HFFc6 (cell line): ENCODE measurements around the gene KCNQ1. TPM values are rescaled to one million over a fixed set of nuclear protein-coding genes. Genes with fewer than 3 reads are reported as not detected.

Source experiments
- DNase-seq: peaks from one replicate; pipeline ENCODE4 v3.0.0-alpha.2; 2018
- H3K27ac Mint-ChIP-seq: 2 replicates; pipeline ENCODE4 v1.8.0; 2020; ENCODE audit warnings: mild to moderate bottlenecking, mixed read lengths
- H3K27me3 Mint-ChIP-seq: 2 replicates; pipeline ENCODE4 v1.8.0; 2021; ENCODE audit warnings: mild to moderate bottlenecking, moderate library complexity, mixed read lengths; ENCODE audit not compliant: insufficient read depth
- H3K36me3 Mint-ChIP-seq: 2 replicates; pipeline ENCODE4 v1.8.0; 2021; ENCODE audit warnings: low read depth, mixed read lengths
- H3K4me1 Mint-ChIP-seq: 2 replicates; pipeline ENCODE4 v1.8.0; 2020; ENCODE audit warnings: low read depth, mixed read lengths
- H3K4me3 Mint-ChIP-seq: 2 replicates; pipeline ENCODE4 v1.8.0; 2020; ENCODE audit warnings: mild to moderate bottlenecking, moderate library complexity, mixed read lengths
- H3K9me3 Mint-ChIP-seq: 2 replicates; pipeline ENCODE4 v1.8.0; 2020; ENCODE audit warnings: mild to moderate bottlenecking, mixed read lengths
- total RNA-seq, 6 experiments: library from RNA; stranded (reverse); fragmentation: NEBNext Ultra II Directional; extraction: Animal tissue kit (Norgen Biotek cat#: 25700); gene quantifications; 2 replicates in 1 of 6; 3 replicates in 5 of 6; pipeline ENCODE4 v1.2.3, GENCODE V29; 2021
- TF ChIP-seq, protein P1 (sequence below): fragments of 200-600 bp; sonication (generic); IDR thresholded peaks from 2 replicates; pipeline ENCODE4 v1.5.0; 2021; ENCODE audit warnings: antibody characterized with exemption, mild to moderate bottlenecking

KCNQ1 gene
- total RNA-seq, 6 experiments from 2014 or later = not detected

DNA sequence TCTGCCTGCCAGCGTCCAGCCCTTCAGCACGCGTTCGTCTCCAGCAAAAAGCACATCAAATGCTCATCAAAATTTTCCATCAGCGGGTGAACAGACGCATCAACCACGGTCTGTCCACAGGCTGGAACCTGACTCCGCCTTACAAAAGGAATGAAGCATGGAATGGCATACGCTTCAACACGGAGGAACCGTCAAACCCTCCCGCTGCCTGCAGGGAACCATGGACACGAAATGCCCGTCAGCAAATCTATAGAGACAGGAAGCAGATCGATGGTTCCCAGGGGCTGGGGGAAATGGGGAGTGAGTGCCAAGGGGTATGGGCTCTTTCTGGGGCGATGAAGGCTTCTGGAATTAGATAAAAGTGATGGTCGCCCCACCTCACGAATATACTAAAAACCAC lies 28.0 kb upstream of the KCNQ1 start:
- Mint-ChIP-seq H3K4me1 (no peaks in the 10 kb centered on the region), H3K27ac (no peak overlapping the region), H3K27me3 (peaks cover 7% of the 10 kb centered on the region; the same call in 1 of the 2 replicates), H3K4me3 (no peak overlapping the region), H3K9me3 (no peaks in the 10 kb centered on the region), H3K36me3 (no peaks in the 10 kb centered on the region)
- DNase-seq = no peak
- TF ChIP-seq, protein P1, sequence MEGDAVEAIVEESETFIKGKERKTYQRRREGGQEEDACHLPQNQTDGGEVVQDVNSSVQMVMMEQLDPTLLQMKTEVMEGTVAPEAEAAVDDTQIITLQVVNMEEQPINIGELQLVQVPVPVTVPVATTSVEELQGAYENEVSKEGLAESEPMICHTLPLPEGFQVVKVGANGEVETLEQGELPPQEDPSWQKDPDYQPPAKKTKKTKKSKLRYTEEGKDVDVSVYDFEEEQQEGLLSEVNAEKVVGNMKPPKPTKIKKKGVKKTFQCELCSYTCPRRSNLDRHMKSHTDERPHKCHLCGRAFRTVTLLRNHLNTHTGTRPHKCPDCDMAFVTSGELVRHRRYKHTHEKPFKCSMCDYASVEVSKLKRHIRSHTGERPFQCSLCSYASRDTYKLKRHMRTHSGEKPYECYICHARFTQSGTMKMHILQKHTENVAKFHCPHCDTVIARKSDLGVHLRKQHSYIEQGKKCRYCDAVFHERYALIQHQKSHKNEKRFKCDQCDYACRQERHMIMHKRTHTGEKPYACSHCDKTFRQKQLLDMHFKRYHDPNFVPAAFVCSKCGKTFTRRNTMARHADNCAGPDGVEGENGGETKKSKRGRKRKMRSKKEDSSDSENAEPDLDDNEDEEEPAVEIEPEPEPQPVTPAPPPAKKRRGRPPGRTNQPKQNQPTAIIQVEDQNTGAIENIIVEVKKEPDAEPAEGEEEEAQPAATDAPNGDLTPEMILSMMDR = no peak

DNA sequence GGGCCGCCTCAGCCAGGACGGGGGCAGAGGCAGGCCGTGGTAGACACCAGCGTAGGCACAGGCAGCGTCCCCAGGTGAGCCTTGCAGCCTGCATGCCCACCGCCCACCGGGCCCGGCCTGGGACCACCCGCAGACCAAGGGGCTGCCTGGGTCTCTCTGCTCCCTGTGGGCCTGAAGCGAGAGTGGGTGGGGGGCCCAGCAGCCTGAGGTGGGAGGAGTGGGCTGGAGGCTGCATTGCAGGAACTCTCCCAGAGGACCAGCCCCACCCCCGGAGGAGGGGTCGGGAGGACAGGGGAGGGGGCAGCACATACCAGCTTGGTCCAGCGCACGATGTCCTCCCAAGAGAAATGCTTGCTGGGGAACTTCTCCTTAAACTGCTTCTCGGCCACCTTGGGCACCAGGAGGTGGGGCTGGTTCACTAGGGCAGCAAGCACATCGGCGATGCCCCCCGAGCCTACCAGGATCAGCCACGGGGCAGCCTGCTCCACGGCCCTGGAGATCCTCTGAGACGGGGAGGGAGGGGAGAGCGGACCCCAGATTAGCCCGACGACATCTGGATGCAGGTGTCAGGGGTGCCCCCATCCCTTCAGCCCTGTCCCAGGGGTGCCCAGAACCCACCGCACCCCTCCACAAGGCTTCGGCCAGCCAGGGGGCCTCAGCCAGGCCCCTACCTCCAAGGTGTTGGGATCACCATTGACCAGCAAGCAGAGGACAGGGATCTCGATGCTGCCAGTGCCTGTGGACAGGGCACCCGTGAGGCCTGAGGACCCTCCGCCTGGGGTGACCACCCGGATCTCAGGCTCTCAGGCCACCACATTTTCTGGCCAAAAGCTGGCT lies 26.7 kb upstream of the KCNQ1 start:
- Mint-ChIP-seq H3K27ac (no peak overlapping the region), H3K4me1 (no peaks in the 10 kb centered on the region), H3K9me3 (no peaks in the 10 kb centered on the region), H3K4me3 (no peak overlapping the region), H3K36me3 (no peaks in the 10 kb centered on the region), H3K27me3 (peaks cover 3% of the 10 kb centered on the region; the same call in 1 of the 2 replicates)
- no peak for DNase-seq
- TF ChIP-seq, protein P1 = no peak

DNA sequence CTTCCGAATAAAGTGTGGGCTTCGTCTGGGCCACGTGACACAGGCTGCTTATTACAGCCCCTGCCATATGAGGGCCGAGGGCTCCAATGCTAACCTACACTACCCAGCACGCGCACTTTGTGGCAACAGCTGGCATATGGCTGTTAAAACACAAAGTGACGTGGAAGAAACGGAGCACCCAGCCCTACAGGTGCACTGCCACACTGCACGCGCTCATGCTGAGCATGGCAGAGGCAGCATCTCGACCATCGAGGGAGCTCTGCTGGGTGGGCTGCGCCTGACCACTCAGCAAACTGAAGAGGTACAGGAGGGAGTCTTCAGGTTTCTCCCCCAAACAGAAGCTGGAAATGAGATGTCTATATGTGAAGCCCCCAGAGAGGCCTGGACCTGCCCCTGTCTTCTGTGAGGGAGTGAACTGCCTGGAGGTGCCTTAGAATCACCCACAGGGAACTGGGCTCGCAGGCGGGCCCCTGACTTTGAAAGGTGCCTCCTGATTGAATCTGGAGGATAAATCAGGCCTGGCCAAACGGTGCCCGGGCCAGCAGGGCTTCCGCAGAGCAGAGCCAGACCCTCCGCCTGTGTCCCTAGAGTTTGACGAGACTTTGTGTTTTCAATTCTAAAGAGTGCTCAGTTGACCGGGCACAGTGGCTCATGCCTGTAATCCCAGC lies 26.0 kb upstream of the KCNQ1 start:
- Mint-ChIP-seq H3K27ac (no peak overlapping the region), H3K4me1 (no peaks in the 10 kb centered on the region), H3K36me3 (no peaks in the 10 kb centered on the region), H3K9me3 (no peaks in the 10 kb centered on the region), H3K27me3 (peaks cover 3% of the 10 kb centered on the region; the same call in 1 of the 2 replicates), H3K4me3 (no peak overlapping the region)
- TF ChIP-seq, protein P1 = no peak
- DNase-seq = no peak

DNA sequence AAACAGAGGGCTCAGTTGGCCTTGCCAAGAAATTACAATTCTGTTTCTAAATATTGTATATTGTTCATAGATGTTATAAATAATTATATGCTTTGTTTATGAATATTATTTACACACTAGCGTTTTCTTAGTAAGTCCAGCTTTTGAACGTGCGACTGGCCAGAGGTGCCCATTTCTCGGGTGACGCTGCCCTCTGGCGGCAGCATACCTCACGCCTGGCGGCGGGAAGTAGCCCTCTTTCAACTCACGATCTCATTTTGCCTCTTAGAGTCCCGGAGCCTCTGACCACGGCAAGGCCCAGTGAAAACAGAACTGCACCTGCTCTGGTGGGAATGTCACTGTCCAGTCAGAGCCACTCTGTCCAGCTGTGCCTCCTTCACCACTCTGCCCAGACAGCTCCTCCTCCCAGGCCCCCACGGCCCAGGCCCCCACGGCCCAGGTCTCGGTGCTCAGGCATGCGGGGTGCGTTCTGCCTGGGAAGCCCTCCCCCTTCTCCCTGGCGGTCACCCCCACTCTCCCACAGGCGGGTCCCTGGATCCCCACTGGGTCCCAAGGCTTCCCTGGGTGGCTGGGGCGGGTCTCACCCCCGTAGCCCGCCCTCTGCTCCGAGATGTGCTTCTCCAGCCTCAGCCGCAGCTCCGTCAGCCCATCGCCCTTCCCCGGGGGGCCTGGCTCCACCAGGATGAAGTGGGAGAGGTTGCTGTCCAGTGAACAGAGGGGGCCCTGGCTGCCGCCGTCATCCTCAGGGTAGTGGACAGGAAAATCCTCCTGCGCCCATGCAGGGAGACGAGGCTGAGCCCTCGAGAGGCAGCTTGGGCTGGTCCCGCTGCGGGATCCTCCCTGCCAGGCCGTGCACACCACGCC lies 24.9 kb upstream of the KCNQ1 start:
- Mint-ChIP-seq H3K9me3 (no peaks in the 10 kb centered on the region), H3K27me3 (peaks cover 7% of the 10 kb centered on the region; the same call in 1 of the 2 replicates), H3K27ac (no peak overlapping the region), H3K36me3 (no peaks in the 10 kb centered on the region), H3K4me3 (0 out of 2 replicates have a peak overlapping the region, but pooled peaks have one; percentile 32), H3K4me1 (no peaks in the 10 kb centered on the region)
- TF ChIP-seq, protein P1 = peak; percentile 91
- peak; percentile 59 for DNase-seq

DNA sequence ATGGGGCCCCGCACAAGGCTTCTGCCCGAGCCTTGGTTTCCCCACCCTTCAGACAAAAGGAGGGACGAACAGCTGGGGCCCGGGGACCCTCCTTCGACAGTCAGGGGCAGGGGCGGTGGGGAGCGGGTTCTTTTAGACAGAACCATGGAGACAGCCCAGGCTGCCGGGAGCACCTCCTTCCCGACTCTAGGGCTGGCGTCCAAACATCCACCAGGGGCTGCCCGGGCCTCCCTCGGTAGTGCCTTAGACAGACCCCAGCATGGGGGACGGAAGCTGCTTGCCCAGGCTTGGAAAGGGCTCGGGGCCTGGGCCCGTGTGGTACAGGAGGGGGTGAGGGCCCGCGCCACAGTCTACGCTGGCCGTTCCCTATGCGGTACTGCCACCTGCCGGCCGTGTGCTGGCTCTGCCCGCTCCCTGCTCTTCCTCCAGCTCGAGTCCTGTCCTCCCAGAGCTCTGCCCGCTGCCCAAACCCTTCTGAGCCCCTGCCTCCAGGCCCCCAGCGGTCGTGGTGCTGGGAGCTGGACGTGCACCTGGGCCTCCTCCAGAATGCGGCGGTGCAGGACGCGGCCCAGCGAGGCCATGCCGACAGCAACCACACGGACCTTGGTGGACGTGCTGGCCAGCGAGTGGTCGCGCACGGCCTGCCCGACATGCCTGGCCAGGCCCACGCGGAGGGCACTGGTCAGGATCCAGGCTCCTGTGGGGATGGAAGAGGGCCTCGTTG lies 24.1 kb upstream of the KCNQ1 start:
- Mint-ChIP-seq H3K4me3 (no peak overlapping the region), H3K27me3 (peaks cover 9% of the 10 kb centered on the region; the same call in 1 of the 2 replicates), H3K27ac (no peak overlapping the region), H3K9me3 (no peaks in the 10 kb centered on the region), H3K4me1 (no peaks in the 10 kb centered on the region), H3K36me3 (no peaks in the 10 kb centered on the region)
- TF ChIP-seq, protein P1 = peak; percentile 95
- DNase-seq = peak; percentile 22
